Measurements from ENCODE around the gene BIRC3.

DNA sequence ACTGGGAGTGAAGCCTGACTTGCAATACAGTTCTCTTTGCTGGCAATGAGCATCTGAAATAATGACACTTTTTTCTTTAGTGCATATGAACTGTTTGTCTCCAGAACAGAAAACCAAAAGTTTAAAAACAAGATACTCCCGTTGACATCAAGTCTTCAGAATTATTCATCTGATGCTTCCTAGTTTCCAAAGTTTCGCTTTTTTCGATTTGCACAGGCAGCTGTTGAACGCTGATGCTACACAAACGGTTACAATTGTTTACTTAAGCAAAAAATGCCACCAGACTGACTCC is 29.1 kb downstream of the BIRC3 start:
- TF ChIP-seq CTCF (IDR thresholded peaks at IDR 0.05 in 4 of 5, conservative IDR thresholded peaks at IDR 0.05 in 1 of 5) (no peak), POLR2A (IDR thresholded peaks at IDR 0.05) (no peak)
